WI38 (cell line): Measurements from ENCODE around the gene CENPP.

Experiments
- H3K4me3 ChIP-seq: 2 replicates; pipeline ENCODE4 v1.5.1; 2011; ENCODE audit warnings: low read depth, mild to moderate bottlenecking, control low read depth, low read length
- TF ChIP-seq, protein P1 (sequence below): IDR thresholded peaks from 2 replicates; pipeline ENCODE4 v1.5.1; 2012; ENCODE audit warnings: low read depth, mild to moderate bottlenecking, control low read depth, low read length

CENPP gene

DNA sequence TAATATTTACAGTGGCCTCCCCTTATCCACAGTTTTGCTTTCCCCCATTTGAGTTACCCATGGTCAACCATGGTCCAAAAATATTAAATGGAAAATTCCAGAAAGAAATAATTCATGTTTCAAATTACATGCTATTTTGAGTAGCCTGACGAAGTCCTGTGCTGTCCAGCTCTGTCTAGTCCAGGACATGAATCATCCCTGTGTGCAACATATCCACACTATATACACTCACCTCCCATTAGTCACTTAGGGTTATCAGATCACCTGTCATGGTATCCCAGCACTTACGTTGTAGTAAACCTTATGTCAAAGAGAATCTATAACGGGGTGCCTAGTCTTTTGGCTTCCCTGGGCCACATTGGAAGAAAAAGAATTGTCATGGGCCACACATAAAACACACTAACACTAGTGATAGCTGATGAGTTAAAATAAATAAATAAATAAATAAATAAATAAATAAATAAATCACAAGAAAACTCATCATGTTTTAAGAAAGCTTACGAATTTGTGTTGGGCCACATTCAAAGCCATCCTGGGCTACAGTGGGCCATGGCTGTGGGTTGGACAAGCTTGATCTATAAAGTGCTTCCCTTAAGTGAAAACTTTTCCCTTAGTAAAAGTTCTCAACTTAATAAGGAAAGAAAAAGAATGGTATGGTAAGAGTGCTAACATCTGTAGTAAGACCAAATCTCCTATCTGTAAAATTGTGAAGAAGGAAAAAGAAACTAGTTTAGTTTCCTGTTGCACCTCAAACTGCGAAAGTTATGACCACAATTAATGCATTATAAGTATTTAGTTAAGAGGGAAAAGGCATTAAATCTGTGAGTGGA is 114.4 kb downstream of the CENPP start:
- no peak overlapping the region for H3K4me3 ChIP-seq
- TF ChIP-seq, protein P1, sequence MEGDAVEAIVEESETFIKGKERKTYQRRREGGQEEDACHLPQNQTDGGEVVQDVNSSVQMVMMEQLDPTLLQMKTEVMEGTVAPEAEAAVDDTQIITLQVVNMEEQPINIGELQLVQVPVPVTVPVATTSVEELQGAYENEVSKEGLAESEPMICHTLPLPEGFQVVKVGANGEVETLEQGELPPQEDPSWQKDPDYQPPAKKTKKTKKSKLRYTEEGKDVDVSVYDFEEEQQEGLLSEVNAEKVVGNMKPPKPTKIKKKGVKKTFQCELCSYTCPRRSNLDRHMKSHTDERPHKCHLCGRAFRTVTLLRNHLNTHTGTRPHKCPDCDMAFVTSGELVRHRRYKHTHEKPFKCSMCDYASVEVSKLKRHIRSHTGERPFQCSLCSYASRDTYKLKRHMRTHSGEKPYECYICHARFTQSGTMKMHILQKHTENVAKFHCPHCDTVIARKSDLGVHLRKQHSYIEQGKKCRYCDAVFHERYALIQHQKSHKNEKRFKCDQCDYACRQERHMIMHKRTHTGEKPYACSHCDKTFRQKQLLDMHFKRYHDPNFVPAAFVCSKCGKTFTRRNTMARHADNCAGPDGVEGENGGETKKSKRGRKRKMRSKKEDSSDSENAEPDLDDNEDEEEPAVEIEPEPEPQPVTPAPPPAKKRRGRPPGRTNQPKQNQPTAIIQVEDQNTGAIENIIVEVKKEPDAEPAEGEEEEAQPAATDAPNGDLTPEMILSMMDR: no peak

DNA sequence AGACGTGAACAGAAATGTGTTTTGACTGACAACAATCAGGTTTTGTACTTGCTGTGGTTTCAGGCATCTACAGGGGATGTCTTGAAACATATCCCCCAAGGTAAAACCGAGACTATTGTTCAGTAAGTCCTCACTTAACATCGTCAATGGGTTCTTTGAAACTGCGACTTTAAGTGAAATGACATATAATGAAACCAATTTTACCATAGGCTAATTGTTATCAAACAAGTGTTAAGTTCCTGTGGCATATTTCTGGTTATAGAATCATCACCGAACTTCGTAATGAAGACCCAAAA is 114.9 kb downstream of the CENPP start:
- TF ChIP-seq, protein P1: no peak
- H3K4me3 ChIP-seq: no peak overlapping the region

DNA sequence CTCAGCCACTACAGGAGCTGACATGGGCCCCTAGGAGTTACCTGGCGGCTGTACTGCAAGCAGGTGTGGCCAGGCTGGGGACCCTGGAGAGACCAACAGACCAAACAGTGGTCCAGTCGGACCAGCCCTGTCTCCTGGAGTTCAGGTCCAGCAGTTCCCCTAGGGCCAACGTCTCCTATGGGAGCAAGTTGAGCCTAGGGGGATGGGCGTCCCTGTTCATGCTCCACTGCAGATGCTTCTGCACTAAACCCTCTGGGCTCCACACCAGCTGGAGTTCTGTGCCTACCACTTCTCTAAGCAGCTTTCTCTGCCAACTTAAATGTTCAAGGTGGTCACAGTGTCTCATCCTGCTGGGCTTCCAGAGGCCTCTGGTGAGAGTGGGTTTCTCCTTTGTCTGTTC is 119.1 kb downstream of the CENPP start:
- TF ChIP-seq, protein P1: no peak
- no peak overlapping the region for H3K4me3 ChIP-seq

DNA sequence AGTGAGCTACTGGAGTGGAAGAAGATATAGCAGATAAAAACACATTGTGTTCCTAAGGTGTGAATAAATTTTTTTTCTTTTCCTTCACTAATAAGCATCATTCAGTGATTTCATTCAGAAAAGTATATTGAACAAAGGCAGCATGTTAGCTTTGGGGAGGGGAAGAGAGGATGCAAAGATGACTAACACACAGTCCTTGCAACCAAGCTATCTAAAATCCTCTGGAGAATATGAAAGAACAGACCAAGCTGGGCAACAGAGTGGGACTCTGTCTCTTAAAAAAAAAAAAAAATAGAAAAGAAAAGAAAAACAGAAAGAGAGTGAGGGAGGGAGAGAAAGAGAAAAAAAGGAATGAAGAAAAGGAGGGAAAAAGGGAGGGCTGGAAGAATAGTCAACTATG is 120.8 kb downstream of the CENPP start:
- H3K4me3 ChIP-seq: no peak overlapping the region
- TF ChIP-seq, protein P1: no peak

DNA sequence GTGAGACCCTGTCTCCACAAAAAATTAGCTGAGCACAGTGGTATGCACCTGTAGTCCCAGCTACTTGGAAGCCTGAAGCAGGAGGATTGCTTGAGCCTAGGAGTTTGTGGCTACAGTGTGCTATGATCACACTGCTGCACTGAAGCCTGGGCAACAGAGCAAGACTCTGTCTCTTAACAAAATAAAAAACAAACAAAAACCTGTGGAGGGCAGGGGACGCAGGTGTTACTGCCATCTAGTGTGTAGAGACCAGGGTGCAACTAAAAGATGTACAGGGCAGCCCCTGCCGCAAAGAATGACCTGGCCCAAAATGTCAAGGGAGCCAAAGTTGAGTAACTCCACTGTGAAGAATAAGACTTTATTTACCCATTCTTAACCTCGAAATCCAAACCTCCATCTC is 129.5 kb downstream of the CENPP start:
- H3K4me3 ChIP-seq: no peak overlapping the region
- TF ChIP-seq, protein P1: 0 out of 2 replicates have a peak, but pooled peaks have one; percentile 4

DNA sequence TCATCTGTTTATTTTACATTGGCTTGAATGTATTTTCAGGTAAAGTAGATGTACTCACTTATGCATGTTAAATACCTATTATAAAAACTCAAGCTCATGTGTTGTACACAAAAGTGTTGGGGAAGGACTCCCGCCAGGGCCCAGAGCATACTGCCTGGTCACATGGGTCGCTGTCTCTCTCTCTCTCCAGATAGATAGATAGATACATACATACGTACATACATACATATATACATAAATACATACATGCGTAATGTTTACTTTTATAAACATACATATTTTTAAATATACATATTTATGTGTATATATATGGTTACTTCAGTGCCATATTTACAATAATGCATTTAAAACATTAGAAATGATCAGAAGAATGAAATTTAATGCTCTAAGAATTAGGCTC is 131.8 kb downstream of the CENPP start:
- no peak overlapping the region for H3K4me3 ChIP-seq
- TF ChIP-seq, protein P1: no peak

- TF ChIP-seq, protein P1: no peak
- H3K4me3 ChIP-seq: no peak overlapping the region
These were observed 137.6 kb downstream of the CENPP start for GRCh38 chr9:92463387-92463786.
